HepG2 (cell line): Measurements from ENCODE around the gene CTNND2. TPM values are rescaled to one million over a fixed set of nuclear protein-coding genes. Genes with fewer than 3 reads are reported as not detected.

Experiments used
- BORCS8-MEF2B ChIP-seq: sonication (generic); formaldehyde crosslinking; IDR thresholded peaks from 2 replicates; pipeline ENCODE4 v1.8.0; 2022; ENCODE audit warnings: mild to moderate bottlenecking, missing genetic modification reagents
- CEBPB ChIP-seq: IDR thresholded peaks from 2 replicates; pipeline ENCODE4 v1.6.1; 2011; ENCODE audit warnings: low read depth, low read length, improper control_type of control experiment, borderline replicate concordance
- FIP1L1 ChIP-seq: fragments of 200-400 bp; formaldehyde crosslinking; IDR thresholded peaks from 2 replicates; pipeline ENCODE4 v1.6.1; 2018; ENCODE audit warnings: low read depth, mild to moderate bottlenecking, low read length, moderate library complexity, borderline replicate concordance; ENCODE audit not compliant: insufficient read depth
- JDP2 ChIP-seq: sonication (generic); formaldehyde crosslinking; IDR thresholded peaks from 2 replicates; pipeline ENCODE4 v1.8.1; 2022; ENCODE audit warnings: missing genetic modification reagents, borderline replicate concordance
- MXD1 ChIP-seq: sonication (generic); formaldehyde crosslinking; IDR thresholded peaks from 2 replicates; pipeline ENCODE4 v1.4.0; 2020; ENCODE audit warnings: mild to moderate bottlenecking, missing genetic modification reagents
- NFATC3 ChIP-seq: sonication (generic); formaldehyde crosslinking; IDR thresholded peaks from 2 replicates; pipeline ENCODE4 v1.5.1; 2020; ENCODE audit warnings: mild to moderate bottlenecking, missing genetic modification reagents
- POLR2A ChIP-seq, 2 experiments: IDR thresholded peaks; 2 replicates each; pipeline ENCODE4 v1.6.1; 2011; ENCODE audit warnings: low read depth in 2 of 2, low read length in 2 of 2, mild to moderate bottlenecking in 1 of 2, moderate library complexity in 1 of 2; ENCODE audit not compliant: insufficient read depth in 1 of 2
- RARA ChIP-seq: IDR thresholded peaks from 2 replicates; pipeline ENCODE4 v1.6.1; 2016; ENCODE audit warnings: missing genetic modification reagents, missing compliant biosample characterization
- RFXANK ChIP-seq: IDR thresholded peaks from 2 replicates; pipeline ENCODE4 v1.6.1; 2016
- SATB2 ChIP-seq: sonication (generic); formaldehyde crosslinking; IDR thresholded peaks from 2 replicates; pipeline ENCODE4 v1.5.0; 2020; ENCODE audit warnings: missing genetic modification reagents
- SKIL ChIP-seq: sonication (generic); formaldehyde crosslinking; IDR thresholded peaks from 2 replicates; pipeline ENCODE4 v1.8.0; 2022; ENCODE audit warnings: missing genetic modification reagents, mild to moderate bottlenecking, moderate library complexity, borderline replicate concordance
- SRY ChIP-seq: sonication (generic); formaldehyde crosslinking; IDR thresholded peaks from 2 replicates; pipeline ENCODE4 v1.8.0; 2022; ENCODE audit warnings: mild to moderate bottlenecking, missing genetic modification reagents
- ZFP62 ChIP-seq: sonication (generic); formaldehyde crosslinking; IDR thresholded peaks from 2 replicates; pipeline ENCODE4 v1.4.0; 2020; ENCODE audit warnings: missing genetic modification reagents
- ZIK1 ChIP-seq: sonication (generic); formaldehyde crosslinking; IDR thresholded peaks from 2 replicates; pipeline ENCODE4 v1.5.0; 2020; ENCODE audit warnings: mild to moderate bottlenecking, low read depth, missing genetic modification reagents, borderline replicate concordance
- ZNF543 ChIP-seq: sonication (generic); formaldehyde crosslinking; IDR thresholded peaks from 2 replicates; pipeline ENCODE4 v1.4.0; 2020; ENCODE audit warnings: mild to moderate bottlenecking, missing genetic modification reagents
- ZNF687 ChIP-seq: sonication (generic); formaldehyde crosslinking; IDR thresholded peaks from 2 replicates; pipeline ENCODE4 v1.5.1; 2020; ENCODE audit warnings: mild to moderate bottlenecking, missing genetic modification reagents, moderate library complexity
- ZNF772 ChIP-seq: sonication (generic); formaldehyde crosslinking; IDR thresholded peaks from 2 replicates; pipeline ENCODE4 v1.5.0; 2020; ENCODE audit warnings: mild to moderate bottlenecking, missing genetic modification reagents
- polyA plus RNA-seq, 8 experiments: library from polyadenylated mRNA; depleted of rRNA in 3 of 8; stranded (reverse) in 7 of 8; unstranded in 1 of 8; fragments of >200 nt; fragmentation: Illumina TruSeq in 4 of 8; extraction: Trizol in 4 of 8; gene quantifications; 2 replicates each; pipeline versions ENCODE4 v1.2.1 to v1.2.3, GENCODE V29; 2011 to 2016; ENCODE audit warnings: low read depth in 4 of 8, missing spikeins in 1 of 8, mixed read lengths in 1 of 8; ENCODE audit not compliant: insufficient read depth in 1 of 8
- total RNA-seq, 5 experiments: library from RNA; depleted of rRNA; stranded (reverse); fragments of >200 nt; fragmentation: Illumina TruSeq; extraction: Trizol; gene quantifications; 2 replicates each; pipeline ENCODE4 v1.2.3, GENCODE V29; 2016; ENCODE audit warnings: low read depth in 1 of 5
- TF ChIP-seq, protein P1 (sequence below): sonication (generic); formaldehyde crosslinking; IDR thresholded peaks from 2 replicates; pipeline ENCODE4 v1.4.0; 2020; ENCODE audit warnings: mild to moderate bottlenecking, missing genetic modification reagents
- TF ChIP-seq, protein P2 (sequence below): sonication (generic); formaldehyde crosslinking; IDR thresholded peaks from 2 replicates; pipeline ENCODE4 v1.5.1; 2020; ENCODE audit warnings: mild to moderate bottlenecking, missing genetic modification reagents, moderate library complexity

The CTNND2 gene
- total and polyA plus RNA-seq, 2 of the 13 experiments (the other 11 are each of a cell fraction or from before 2014, with no cell fraction given) = not detected

DNA sequence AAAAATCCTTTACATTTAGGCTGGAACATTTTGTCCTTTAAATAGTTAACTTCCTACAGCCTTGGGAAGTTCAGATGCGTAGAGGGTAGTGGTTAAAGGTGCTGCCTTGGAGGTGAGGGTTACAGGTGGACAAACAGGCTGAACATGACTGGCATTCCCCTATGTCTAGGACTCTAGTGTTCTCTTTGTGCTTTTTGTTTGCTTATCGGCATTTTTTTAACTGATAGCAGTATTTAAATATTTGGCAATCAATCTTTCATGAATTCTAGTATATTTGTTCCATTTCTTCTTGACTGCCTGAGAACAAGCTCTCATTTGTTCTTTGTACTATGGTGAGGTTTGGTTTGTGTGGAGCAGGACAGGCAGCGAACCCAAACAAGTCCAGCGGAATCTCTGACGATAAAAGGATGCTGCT is 307.6 kb downstream of the CTNND2 start (continued):
- TF ChIP-seq, protein P1, sequence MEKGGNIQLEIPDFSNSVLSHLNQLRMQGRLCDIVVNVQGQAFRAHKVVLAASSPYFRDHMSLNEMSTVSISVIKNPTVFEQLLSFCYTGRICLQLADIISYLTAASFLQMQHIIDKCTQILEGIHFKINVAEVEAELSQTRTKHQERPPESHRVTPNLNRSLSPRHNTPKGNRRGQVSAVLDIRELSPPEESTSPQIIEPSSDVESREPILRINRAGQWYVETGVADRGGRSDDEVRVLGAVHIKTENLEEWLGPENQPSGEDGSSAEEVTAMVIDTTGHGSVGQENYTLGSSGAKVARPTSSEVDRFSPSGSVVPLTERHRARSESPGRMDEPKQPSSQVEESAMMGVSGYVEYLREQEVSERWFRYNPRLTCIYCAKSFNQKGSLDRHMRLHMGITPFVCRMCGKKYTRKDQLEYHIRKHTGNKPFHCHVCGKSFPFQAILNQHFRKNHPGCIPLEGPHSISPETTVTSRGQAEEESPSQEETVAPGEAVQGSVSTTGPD (CRISPR knock-in tag) = no peak
- TF ChIP-seq ZFP62 (CRISPR knock-in tag) (no peak), RARA (CRISPR knock-in tag) (peak; percentile 80), SATB2 (CRISPR knock-in tag) (no peak), FIP1L1 (no peak), MXD1 (CRISPR knock-in tag) (no peak), SRY (CRISPR knock-in tag) (no peak), ZIK1 (CRISPR knock-in tag) (no peak), POLR2A (IDR thresholded peaks at IDR 0.05; ENCODE audit: insufficient read depth in 1 of 2, low read depth in 2 of 2, low read length in 2 of 2) (0 out of 4 replicates have a peak, but pooled peaks of 1 of the 2 experiments have one; percentile 28), ZNF772 (0 out of 2 replicates have a peak, but pooled peaks have one; percentile 42), ZNF543 (peak; percentile 59; the same call in 1 of the 2 replicates), BORCS8-MEF2B (CRISPR knock-in tag) (no peak), JDP2 (CRISPR knock-in tag) (no peak), CEBPB (peak; percentile 30; the same call in 1 of the 2 replicates), ZNF687 (no peak), RFXANK (CRISPR knock-in tag) (no peak; the same call in 1 of the 2 replicates), SKIL (peak; percentile 84), NFATC3 (CRISPR knock-in tag) (no peak)
- TF ChIP-seq, protein P2, sequence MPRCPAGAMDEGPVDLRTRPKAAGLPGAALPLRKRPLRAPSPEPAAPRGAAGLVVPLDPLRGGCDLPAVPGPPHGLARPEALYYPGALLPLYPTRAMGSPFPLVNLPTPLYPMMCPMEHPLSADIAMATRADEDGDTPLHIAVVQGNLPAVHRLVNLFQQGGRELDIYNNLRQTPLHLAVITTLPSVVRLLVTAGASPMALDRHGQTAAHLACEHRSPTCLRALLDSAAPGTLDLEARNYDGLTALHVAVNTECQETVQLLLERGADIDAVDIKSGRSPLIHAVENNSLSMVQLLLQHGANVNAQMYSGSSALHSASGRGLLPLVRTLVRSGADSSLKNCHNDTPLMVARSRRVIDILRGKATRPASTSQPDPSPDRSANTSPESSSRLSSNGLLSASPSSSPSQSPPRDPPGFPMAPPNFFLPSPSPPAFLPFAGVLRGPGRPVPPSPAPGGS (CRISPR knock-in tag) = no peak
